Karpas-422 (cell line): ENCODE results near the gene GALNT12. TPM values are rescaled to one million over a fixed set of nuclear protein-coding genes. Genes with fewer than 3 reads are reported as not detected.

Experiments
- DNase-seq: peaks from one replicate; pipeline ENCODE4 v3.0.0-alpha.2; 2015
- H2AFZ ChIP-seq: fragments of 200-600 bp; sonication (generic); 2 replicates; pipeline ENCODE4 v1.6.1; 2014; ENCODE audit warnings: antibody characterized with exemption, low read length, mixed read lengths
- H3K27ac ChIP-seq: fragments of 200-600 bp; sonication (generic); 2 replicates; pipeline ENCODE4 v1.5.1; 2014; ENCODE audit warnings: mild to moderate bottlenecking, low read length, moderate library complexity
- H3K27me3 ChIP-seq: fragments of 200-600 bp; sonication (generic); 2 replicates; pipeline ENCODE4 v1.6.1; 2014; ENCODE audit warnings: low read length, mixed read lengths
- H3K36me3 ChIP-seq: fragments of 200-600 bp; sonication (generic); 2 replicates; pipeline ENCODE4 v1.6.1; 2014; ENCODE audit warnings: low read length, mixed read lengths; ENCODE audit not compliant: insufficient read depth
- H3K4me1 ChIP-seq: fragments of 200-600 bp; sonication (generic); 2 replicates; pipeline ENCODE4 v1.6.1; 2014; ENCODE audit warnings: mild to moderate bottlenecking, low read length, mixed read lengths
- H3K4me2 ChIP-seq: fragments of 200-600 bp; sonication (generic); 2 replicates; pipeline ENCODE4 v1.6.1; 2014; ENCODE audit warnings: low read length, low read depth, mild to moderate bottlenecking; ENCODE audit not compliant: poor library complexity, severe bottlenecking
- H3K4me3 ChIP-seq: fragments of 200-600 bp; sonication (generic); 2 replicates; pipeline ENCODE4 v1.5.1; 2014; ENCODE audit warnings: mild to moderate bottlenecking, antibody characterized with exemption, low read length, mixed read lengths
- H3K79me2 ChIP-seq: fragments of 200-600 bp; sonication (generic); 2 replicates; pipeline ENCODE4 v1.6.1; 2014; ENCODE audit warnings: mild to moderate bottlenecking, low read length, mixed read lengths
- H3K9ac ChIP-seq: fragments of 200-600 bp; sonication (generic); 2 replicates; pipeline ENCODE4 v1.6.0; 2014; ENCODE audit warnings: low read length
- H3K9me2 ChIP-seq: fragments of 200-600 bp; sonication (generic), shearing (Covaris generic); replicated peaks from 2 replicates; pipeline ENCODE4 v1.6.0; 2014; ENCODE audit warnings: mild to moderate bottlenecking, low read length, moderate library complexity; ENCODE audit not compliant: insufficient read depth
- H3K9me3 ChIP-seq: fragments of 300-700, 200-600 bp; sonication (generic); 2 replicates; pipeline ENCODE4 v1.6.1; 2014; ENCODE audit warnings: low read length, mixed read lengths
- H4K20me1 ChIP-seq: fragments of 200-600 bp; sonication (generic); 2 replicates; pipeline ENCODE4 v1.6.1; 2014; ENCODE audit warnings: mild to moderate bottlenecking, antibody characterized with exemption, low read length, low read depth; ENCODE audit not compliant: insufficient read depth
- total RNA-seq: library from RNA; depleted of rRNA; stranded (reverse); fragments of >200 nt; shearing (Covaris generic); gene quantifications from 2 replicates; pipeline ENCODE4 v1.2.3, GENCODE V29; 2014; ENCODE audit warnings: low replicate concordance

GALNT12 gene
- total RNA-seq, 1 experiment from 2014 or later: 14.9 TPM

DNA sequence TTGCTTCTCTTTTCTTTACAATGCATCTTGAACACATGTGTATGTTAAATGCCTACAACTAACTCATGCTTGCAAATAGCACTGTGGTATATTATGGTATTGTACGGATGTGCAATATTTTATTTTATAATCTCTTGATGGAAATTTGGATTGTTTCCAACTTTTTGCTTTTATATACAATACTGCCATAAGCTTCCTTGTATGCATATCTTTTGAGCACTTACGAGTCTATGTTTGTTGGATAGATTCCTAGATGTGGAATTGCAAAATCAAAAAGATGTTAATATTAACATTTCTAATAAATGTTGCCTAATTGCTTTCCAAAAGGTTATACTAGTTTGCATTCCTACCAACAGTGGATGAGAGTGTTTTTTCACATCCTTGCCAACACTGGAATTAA is 3.4 kb upstream of the GALNT12 start:
- Histone ChIP-seq H3K4me2 (no peak overlapping the region), H4K20me1 (0 out of 2 replicates have a peak, but pooled peaks cover 6% of the 10 kb centered on the region), H3K4me1 (peaks cover 15% of the 10 kb centered on the region), H3K9ac (no peak overlapping the region), H3K9me3 (no peaks in the 10 kb centered on the region), H3K27ac (no peak overlapping the region), H3K79me2 (no peaks in the 10 kb centered on the region), H3K36me3 (no peaks in the 10 kb centered on the region), H2AFZ (no peak overlapping the region), H3K4me3 (no peak overlapping the region), H3K9me2 (no peaks in the 10 kb centered on the region), H3K27me3 (no peaks in the 10 kb centered on the region)
- DNase-seq: no peak

DNA sequence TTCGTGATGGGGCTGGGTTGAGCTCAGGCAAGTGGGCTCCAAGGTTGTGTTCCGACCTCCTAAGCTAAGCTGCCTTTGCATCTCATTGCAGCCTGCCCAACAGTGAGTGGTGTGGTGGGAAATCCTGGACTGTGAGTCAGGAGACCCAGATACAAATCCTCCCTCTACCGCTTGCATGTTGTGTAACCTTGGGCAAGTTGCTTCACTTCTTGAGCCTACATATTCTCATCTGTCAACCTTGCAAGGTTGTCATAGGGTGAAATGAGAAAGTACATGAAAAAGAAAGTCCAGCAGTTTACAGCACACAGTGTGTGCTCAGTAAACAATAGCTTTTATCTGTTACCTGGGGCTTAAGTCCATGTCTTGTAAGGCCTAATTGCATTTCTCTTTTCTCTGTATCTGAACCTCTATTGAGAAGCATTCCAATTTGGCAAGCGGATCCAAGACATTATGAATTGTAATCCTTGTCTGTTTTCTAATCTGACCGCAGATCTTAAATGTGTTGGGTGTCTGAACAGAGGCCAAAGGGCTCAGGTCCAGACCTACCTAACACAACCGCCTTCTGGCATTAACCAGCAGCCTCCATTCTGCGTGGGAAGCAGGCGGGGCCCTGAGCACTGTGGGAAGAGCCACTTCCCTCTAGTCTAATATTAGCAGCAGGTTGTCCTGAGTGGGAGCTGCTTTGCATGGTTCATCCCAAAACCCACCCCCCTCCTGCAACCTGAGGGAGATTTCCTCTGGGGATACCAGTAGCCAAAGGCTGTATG is 1.8 kb upstream of the GALNT12 start:
- Histone ChIP-seq H3K79me2 (no peaks in the 10 kb centered on the region), H3K36me3 (no peaks in the 10 kb centered on the region), H3K27ac (no peak overlapping the region), H3K9me3 (no peaks in the 10 kb centered on the region), H4K20me1 (0 out of 2 replicates have a peak, but pooled peaks cover 6% of the 10 kb centered on the region), H2AFZ (no peak overlapping the region), H3K27me3 (no peaks in the 10 kb centered on the region), H3K4me2 (no peak overlapping the region), H3K9me2 (no peaks in the 10 kb centered on the region), H3K4me1 (peaks cover 21% of the 10 kb centered on the region), H3K9ac (no peak overlapping the region), H3K4me3 (no peak overlapping the region)
- no peak for DNase-seq

DNA sequence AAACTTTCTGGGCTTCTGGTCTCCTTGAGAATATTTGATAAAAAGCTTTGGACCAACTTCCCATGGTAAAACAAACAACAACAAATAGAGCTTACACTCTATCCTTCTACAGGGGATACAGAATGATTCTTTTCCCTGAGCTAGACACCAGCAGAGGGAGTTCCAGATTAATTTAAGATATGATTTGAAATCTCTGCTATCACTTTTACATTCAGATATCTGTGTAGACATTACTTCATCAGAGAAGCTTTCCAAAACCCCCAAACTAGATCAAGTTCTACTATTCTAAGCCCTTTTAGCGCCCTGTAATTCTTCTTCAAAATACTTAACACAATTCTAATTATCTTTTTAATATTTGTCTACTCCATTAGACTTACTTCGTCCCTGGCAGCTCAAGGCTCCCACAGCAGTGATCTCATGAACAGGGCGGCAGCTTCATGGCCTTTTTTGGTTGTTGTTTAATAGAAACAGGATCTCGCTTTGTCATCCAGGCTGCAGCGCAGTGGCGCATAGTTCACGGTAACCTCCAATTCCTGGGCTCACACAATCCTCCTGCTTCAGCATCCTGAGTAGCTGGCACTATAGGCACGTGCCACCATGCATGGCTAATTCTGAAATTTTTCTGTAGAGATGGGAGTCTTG is 955 bp upstream of the GALNT12 start:
- Histone ChIP-seq H3K9me3 (no peaks in the 10 kb centered on the region), H4K20me1 (0 out of 2 replicates have a peak, but pooled peaks cover 6% of the 10 kb centered on the region), H3K4me1 (peaks cover 28% of the 10 kb centered on the region), H3K9ac (no peak overlapping the region), H2AFZ (peak overlapping the region; percentile 94; the same call in 1 of the 2 replicates), H3K36me3 (no peaks in the 10 kb centered on the region), H3K9me2 (no peaks in the 10 kb centered on the region), H3K27ac (no peak overlapping the region), H3K27me3 (no peaks in the 10 kb centered on the region), H3K4me3 (no peak overlapping the region), H3K79me2 (no peaks in the 10 kb centered on the region), H3K4me2 (no peak overlapping the region)
- DNase-seq: peak; percentile 51

- no peak overlapping the region for H3K27ac ChIP-seq
- H2AFZ ChIP-seq: peak overlapping the region; percentile 92
Observed at GRCh38 chr9:98807814-98808195, 335 bp downstream of the GALNT12 start.

DNA sequence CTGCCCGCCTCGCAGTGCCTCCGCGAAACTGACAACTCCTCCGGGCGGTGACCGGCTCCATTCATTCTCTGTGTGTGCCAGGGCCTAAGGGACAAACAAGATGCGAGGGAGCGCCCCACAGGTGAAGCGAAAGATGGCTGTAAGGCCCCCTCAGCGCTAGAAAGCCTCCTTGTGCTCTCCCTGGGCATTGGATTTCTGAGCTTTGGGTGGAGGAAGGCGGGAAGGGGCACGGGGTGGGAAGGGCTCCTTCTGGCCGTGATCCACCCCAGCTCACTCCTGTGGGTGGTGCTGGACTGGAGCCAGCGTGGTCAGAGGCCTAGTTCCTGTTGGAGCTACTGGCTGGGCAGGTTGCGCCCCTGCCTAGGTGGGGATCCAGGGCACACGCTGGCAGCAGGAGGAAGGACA is 943 bp downstream of the GALNT12 start:
- peak overlapping the region; percentile 83 for H3K9ac ChIP-seq
- H3K4me3 ChIP-seq: peak overlapping the region; percentile 83

More at GRCh38 chr9:98807814-98808195, 335 bp downstream of the GALNT12 start:
- Histone ChIP-seq H3K36me3 (no peaks in the 10 kb centered on the region), H3K27me3 (no peaks in the 10 kb centered on the region; the same call in 1 of the 2 replicates), H3K4me1 (peaks cover 28% of the 10 kb centered on the region), H3K9ac (peak overlapping the region; percentile 83), H3K9me2 (no peaks in the 10 kb centered on the region), H3K9me3 (no peaks in the 10 kb centered on the region), H3K79me2 (no peaks in the 10 kb centered on the region), H3K4me3 (peak overlapping the region; percentile 83), H4K20me1 (0 out of 2 replicates have a peak, but pooled peaks cover 6% of the 10 kb centered on the region), H3K4me2 (peak overlapping the region; percentile 81)
- peak; percentile 63 for DNase-seq

DNA sequence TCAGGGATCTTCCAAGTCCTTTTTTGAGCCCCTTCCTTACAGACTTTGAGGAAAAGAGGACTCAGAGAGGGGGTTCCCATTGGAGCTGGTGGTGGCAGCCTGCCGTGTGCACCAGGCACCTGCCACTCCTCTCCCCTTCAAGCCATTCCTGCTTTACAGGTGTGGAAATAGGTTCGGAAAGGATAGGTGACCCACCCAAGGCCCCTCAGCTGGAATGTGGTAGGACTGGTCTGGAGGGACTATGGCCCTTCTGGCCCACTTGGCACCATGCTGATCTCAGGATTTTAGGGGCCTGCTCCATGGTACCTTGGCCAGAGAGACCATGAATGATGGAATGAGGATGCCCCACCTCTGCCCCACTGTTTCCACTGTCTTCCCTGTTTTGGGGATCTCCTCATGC is 1.4 kb downstream of the GALNT12 start:
- DNase-seq: no peak
- H3K27ac ChIP-seq: no peak overlapping the region
- H3K36me3 ChIP-seq: no peaks in the 10 kb centered on the region
- no peak overlapping the region for H2AFZ ChIP-seq
- H3K4me2 ChIP-seq: peak overlapping the region; percentile 81
- no peak overlapping the region for H3K9ac ChIP-seq
- H3K4me1 ChIP-seq: peaks cover 28% of the 10 kb centered on the region
- H3K27me3 ChIP-seq: peaks cover 3% of the 10 kb centered on the region; the same call in 1 of the 2 replicates
- peak overlapping the region; percentile 83; the same call in 1 of the 2 replicates for H3K4me3 ChIP-seq
- 0 out of 2 replicates have a peak, but pooled peaks cover 6% of the 10 kb centered on the region for H4K20me1 ChIP-seq
- H3K9me3 ChIP-seq: no peaks in the 10 kb centered on the region
- no peaks in the 10 kb centered on the region for H3K79me2 ChIP-seq
- H3K9me2 ChIP-seq: no peaks in the 10 kb centered on the region

More for the DNA sequence above, 943 bp downstream of the GALNT12 start:
- Histone ChIP-seq H3K9me2 (no peaks in the 10 kb centered on the region), H3K4me1 (peaks cover 28% of the 10 kb centered on the region), H3K27ac (no peak overlapping the region), H3K9me3 (no peaks in the 10 kb centered on the region), H3K36me3 (no peaks in the 10 kb centered on the region), H3K4me2 (peak overlapping the region; percentile 81), H4K20me1 (0 out of 2 replicates have a peak, but pooled peaks cover 6% of the 10 kb centered on the region), H3K27me3 (peaks cover 3% of the 10 kb centered on the region; the same call in 1 of the 2 replicates), H3K79me2 (no peaks in the 10 kb centered on the region), H2AFZ (no peak overlapping the region)
- no peak for DNase-seq

GRCh38 chr9:98809311-98810101 is 2.0 kb downstream of the GALNT12 start:
- H3K4me3 ChIP-seq: no peak overlapping the region
- 0 out of 2 replicates have a peak, but pooled peaks cover 6% of the 10 kb centered on the region for H4K20me1 ChIP-seq
- H2AFZ ChIP-seq: no peak overlapping the region
- no peak overlapping the region for H3K9ac ChIP-seq
- no peak for DNase-seq
- H3K36me3 ChIP-seq: no peaks in the 10 kb centered on the region
- H3K4me2 ChIP-seq: no peak overlapping the region
- peaks cover 3% of the 10 kb centered on the region; the same call in 1 of the 2 replicates for H3K27me3 ChIP-seq
- H3K79me2 ChIP-seq: no peaks in the 10 kb centered on the region
- H3K4me1 ChIP-seq: peaks cover 28% of the 10 kb centered on the region
- H3K9me2 ChIP-seq: no peaks in the 10 kb centered on the region
- H3K9me3 ChIP-seq: no peaks in the 10 kb centered on the region
- H3K27ac ChIP-seq: no peak overlapping the region
